K562 (cell line): ENCODE results near the gene VWA7. TPM values are rescaled to one million over a fixed set of nuclear protein-coding genes. Genes with fewer than 3 reads are reported as not detected.

ENCODE experiments used
- CBX1 ChIP-seq: sonication (generic); IDR thresholded peaks from 2 replicates; pipeline ENCODE4 v1.6.1; 2016; ENCODE audit warnings: antibody characterized with exemption, low read depth, mild to moderate bottlenecking
- CEBPG ChIP-seq, 3 experiments: fragments of 200-800 bp in 1 of 3; sonication (Bioruptor generic) in 1 of 3; sonication (generic) in 1 of 3; formaldehyde crosslinking in 1 of 3; IDR thresholded peaks in 2 of 3; conservative IDR thresholded peaks in 1 of 3; 2 replicates each; pipeline versions ENCODE4 v1.6.1 to v1.8.0; 2016 to 2022; ENCODE audit warnings: missing compliant biosample characterization in 2 of 3, missing genetic modification characterization in 2 of 3, mild to moderate bottlenecking in 1 of 3, missing genetic modification reagents in 1 of 3
- E2F1 ChIP-seq: sonication (generic); formaldehyde crosslinking; IDR thresholded peaks from 2 replicates; pipeline ENCODE4 v1.8.1; 2023; ENCODE audit warnings: mild to moderate bottlenecking, missing genetic modification reagents, moderate library complexity
- FIP1L1 ChIP-seq: fragments of 200-400 bp; formaldehyde crosslinking; IDR thresholded peaks from 2 replicates; pipeline ENCODE4 v1.6.1; 2018; ENCODE audit warnings: mild to moderate bottlenecking, low read depth, low read length; ENCODE audit not compliant: poor library complexity, severe bottlenecking
- MEF2D ChIP-seq: conservative IDR thresholded peaks from 2 replicates; pipeline ENCODE4 v1.6.1; 2016; ENCODE audit warnings: low read depth, missing genetic modification characterization, missing compliant biosample characterization
- MTA1 ChIP-seq: fragments of 450-650 bp; IDR thresholded peaks from 2 replicates; pipeline ENCODE4 v1.6.1; 2017; ENCODE audit warnings: borderline replicate concordance
- NR3C1 ChIP-seq: sonication (generic); formaldehyde crosslinking; IDR thresholded peaks from 2 replicates; pipeline ENCODE4 v1.8.1; 2022; ENCODE audit warnings: missing genetic modification reagents
- PCBP1 ChIP-seq: fragments of 200-400 bp; formaldehyde crosslinking; IDR thresholded peaks from 2 replicates; pipeline ENCODE4 v1.6.1; 2018; ENCODE audit warnings: mild to moderate bottlenecking, low read depth, low read length; ENCODE audit not compliant: poor library complexity, severe bottlenecking
- RBM22 ChIP-seq: fragments of 200-400 bp; formaldehyde crosslinking; IDR thresholded peaks from 2 replicates; pipeline ENCODE4 v1.6.1; 2018; ENCODE audit warnings: low read length, low read depth; ENCODE audit not compliant: poor library complexity, severe bottlenecking
- TARDBP ChIP-seq: fragments of 450-650 bp; IDR thresholded peaks from 2 replicates; pipeline ENCODE4 v1.6.1; 2016
- THAP7 ChIP-seq: fragments of 250-450 bp; sonication (Bioruptor Pico); IDR thresholded peaks from 2 replicates; pipeline ENCODE4 v1.5.0; 2021
- ZNF586 ChIP-seq: fragments of 450-650 bp; formaldehyde crosslinking; conservative IDR thresholded peaks from 2 replicates; pipeline ENCODE4 v1.4.0; 2020; ENCODE audit warnings: mild to moderate bottlenecking, moderate library complexity
- polyA plus RNA-seq, 8 experiments: library from polyadenylated mRNA; depleted of rRNA in 4 of 8; stranded (reverse) in 5 of 8; unstranded in 3 of 8; fragments of >200 nt; fragmentation: Nextera tagmentation in 2 of 8; fragmentation: Illumina TruSeq in 1 of 8; extraction: Ambion mirVana in 2 of 8; extraction: Trizol in 1 of 8; gene quantifications; 2 replicates each; pipeline versions ENCODE4 v1.2.1 to v1.2.3, GENCODE V29; 2011 to 2014; ENCODE audit warnings: inconsistent platforms in 1 of 8, missing spikeins in 1 of 8
- total RNA-seq, 7 experiments: library from RNA; depleted of rRNA in 6 of 7; stranded (reverse); fragments of >200 nt in 6 of 7; fragmentation: Illumina TruSeq in 2 of 7; extraction: Trizol in 2 of 7; gene quantifications; 2 replicates each; pipeline versions ENCODE4 v1.2.1 to v1.2.3, GENCODE V29; 2011 to 2021; ENCODE audit warnings: low replicate concordance in 1 of 7
- TF ChIP-seq, protein P1 (sequence below): fragments of 450-650 bp; conservative IDR thresholded peaks from 2 replicates; pipeline ENCODE4 v1.6.1; 2016; ENCODE audit warnings: missing genetic modification characterization, low read depth, mild to moderate bottlenecking, control low read depth, missing compliant biosample characterization
- TF ChIP-seq, protein P2 (sequence below): IDR thresholded peaks from 2 replicates; pipeline ENCODE4 v1.6.1; 2012; ENCODE audit warnings: low read depth, low read length, improper control_type of control experiment, borderline replicate concordance
- TF ChIP-seq, protein P3 (sequence below): fragments of 450-650 bp; formaldehyde crosslinking; IDR thresholded peaks from 2 replicates; pipeline ENCODE4 v1.4.0; 2020; ENCODE audit warnings: mild to moderate bottlenecking, moderate library complexity
- TF ChIP-seq, protein P4 (sequence below), 2 experiments: fragments of 450-650 bp; conservative IDR thresholded peaks; 2 replicates each; pipeline ENCODE4 v1.6.1; 2017; ENCODE audit warnings: mild to moderate bottlenecking in 2 of 2, moderate library complexity in 2 of 2

The VWA7 gene
- total and polyA plus RNA-seq, 9 of the 15 experiments (the other 6 are each of a cell fraction or from before 2014, with no cell fraction given) = 0.18 to 2.9 (median 0.95) TPM

DNA sequence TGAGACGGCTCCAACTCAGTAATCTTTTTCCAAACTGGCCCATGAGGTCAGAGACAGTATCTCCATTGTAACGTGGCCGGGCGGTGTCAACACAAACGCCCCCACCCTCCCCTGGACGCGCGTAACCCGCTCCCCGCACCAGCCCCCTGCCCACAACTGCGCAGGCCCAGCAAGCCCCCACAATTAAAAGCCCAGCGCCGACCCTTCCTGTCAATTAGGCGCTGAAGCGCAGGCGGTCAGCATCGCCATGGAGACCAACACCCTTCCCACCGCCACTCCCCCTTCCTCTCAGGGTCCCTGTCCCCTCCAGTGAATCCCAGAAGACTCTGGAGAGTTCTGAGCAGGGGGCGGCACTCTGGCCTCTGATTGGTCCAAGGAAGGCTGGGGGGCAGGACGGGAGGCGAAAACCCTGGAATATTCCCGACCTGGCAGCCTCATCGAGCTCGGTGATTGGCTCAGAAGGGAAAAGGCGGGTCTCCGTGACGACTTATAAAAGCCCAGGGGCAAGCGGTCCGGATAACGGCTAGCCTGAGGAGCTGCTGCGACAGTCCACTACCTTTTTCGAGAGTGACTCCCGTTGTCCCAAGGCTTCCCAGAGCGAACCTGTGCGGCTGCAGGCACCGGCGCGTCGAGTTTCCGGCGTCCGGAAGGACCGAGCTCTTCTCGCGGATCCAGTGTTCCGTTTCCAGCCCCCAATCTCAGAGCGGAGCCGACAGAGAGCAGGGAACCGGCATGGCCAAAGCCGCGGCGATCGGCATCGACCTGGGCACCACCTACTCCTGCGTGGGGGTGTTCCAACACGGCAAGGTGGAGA, 38.1 kb upstream of the VWA7 start, which contains the start of the genes HSPA1A and HSPA1L (continued):
- TF ChIP-seq THAP7 (peak; percentile 87), MEF2D (tag) (0 out of 2 replicates have a peak, but pooled peaks have one; percentile 28), PCBP1 (no peak), TARDBP (no peak), MTA1 (no peak; the same call in none of the 2 replicates), NR3C1 (CRISPR knock-in tag) (no peak), CEBPG (CRISPR knock-in tag; IDR thresholded peaks at IDR 0.05) (0 out of 2 replicates have a peak, but pooled peaks have one; percentile 40), CEBPG (tag; conservative IDR thresholded peaks at IDR 0.05 in 1 of 2, IDR thresholded peaks at IDR 0.05 in 1 of 2) (no peak), E2F1 (CRISPR knock-in tag) (peak; percentile 89), ZNF586 (no peak), RBM22 (peak; percentile 87), CBX1 (peak; percentile 94; the same call in 1 of the 2 replicates), FIP1L1 (peak; percentile 84)
- TF ChIP-seq, protein P1, sequence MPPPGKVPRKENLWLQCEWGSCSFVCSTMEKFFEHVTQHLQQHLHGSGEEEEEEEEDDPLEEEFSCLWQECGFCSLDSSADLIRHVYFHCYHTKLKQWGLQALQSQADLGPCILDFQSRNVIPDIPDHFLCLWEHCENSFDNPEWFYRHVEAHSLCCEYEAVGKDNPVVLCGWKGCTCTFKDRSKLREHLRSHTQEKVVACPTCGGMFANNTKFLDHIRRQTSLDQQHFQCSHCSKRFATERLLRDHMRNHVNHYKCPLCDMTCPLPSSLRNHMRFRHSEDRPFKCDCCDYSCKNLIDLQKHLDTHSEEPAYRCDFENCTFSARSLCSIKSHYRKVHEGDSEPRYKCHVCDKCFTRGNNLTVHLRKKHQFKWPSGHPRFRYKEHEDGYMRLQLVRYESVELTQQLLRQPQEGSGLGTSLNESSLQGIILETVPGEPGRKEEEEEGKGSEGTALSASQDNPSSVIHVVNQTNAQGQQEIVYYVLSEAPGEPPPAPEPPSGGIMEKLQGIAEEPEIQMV (tag) = no peak
- TF ChIP-seq, protein P2, sequence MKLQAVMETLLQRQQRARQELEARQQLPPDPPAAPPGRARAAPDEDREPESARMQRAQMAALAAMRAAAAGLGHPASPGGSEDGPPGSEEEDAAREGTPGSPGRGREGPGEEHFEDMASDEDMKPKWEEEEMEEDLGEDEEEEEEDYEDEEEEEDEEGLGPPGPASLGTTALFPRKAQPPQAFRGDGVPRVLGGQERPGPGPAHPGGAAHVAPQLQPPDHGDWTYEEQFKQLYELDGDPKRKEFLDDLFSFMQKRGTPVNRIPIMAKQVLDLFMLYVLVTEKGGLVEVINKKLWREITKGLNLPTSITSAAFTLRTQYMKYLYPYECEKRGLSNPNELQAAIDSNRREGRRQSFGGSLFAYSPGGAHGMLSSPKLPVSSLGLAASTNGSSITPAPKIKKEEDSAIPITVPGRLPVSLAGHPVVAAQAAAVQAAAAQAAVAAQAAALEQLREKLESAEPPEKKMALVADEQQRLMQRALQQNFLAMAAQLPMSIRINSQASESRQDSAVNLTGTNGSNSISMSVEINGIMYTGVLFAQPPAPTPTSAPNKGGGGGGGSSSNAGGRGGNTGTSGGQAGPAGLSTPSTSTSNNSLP = no peak
- TF ChIP-seq, protein P3, sequence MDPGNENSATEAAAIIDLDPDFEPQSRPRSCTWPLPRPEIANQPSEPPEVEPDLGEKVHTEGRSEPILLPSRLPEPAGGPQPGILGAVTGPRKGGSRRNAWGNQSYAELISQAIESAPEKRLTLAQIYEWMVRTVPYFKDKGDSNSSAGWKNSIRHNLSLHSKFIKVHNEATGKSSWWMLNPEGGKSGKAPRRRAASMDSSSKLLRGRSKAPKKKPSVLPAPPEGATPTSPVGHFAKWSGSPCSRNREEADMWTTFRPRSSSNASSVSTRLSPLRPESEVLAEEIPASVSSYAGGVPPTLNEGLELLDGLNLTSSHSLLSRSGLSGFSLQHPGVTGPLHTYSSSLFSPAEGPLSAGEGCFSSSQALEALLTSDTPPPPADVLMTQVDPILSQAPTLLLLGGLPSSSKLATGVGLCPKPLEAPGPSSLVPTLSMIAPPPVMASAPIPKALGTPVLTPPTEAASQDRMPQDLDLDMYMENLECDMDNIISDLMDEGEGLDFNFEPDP (CRISPR knock-in tag) = peak; percentile 58; the same call in 1 of the 2 replicates
- TF ChIP-seq, protein P4, sequence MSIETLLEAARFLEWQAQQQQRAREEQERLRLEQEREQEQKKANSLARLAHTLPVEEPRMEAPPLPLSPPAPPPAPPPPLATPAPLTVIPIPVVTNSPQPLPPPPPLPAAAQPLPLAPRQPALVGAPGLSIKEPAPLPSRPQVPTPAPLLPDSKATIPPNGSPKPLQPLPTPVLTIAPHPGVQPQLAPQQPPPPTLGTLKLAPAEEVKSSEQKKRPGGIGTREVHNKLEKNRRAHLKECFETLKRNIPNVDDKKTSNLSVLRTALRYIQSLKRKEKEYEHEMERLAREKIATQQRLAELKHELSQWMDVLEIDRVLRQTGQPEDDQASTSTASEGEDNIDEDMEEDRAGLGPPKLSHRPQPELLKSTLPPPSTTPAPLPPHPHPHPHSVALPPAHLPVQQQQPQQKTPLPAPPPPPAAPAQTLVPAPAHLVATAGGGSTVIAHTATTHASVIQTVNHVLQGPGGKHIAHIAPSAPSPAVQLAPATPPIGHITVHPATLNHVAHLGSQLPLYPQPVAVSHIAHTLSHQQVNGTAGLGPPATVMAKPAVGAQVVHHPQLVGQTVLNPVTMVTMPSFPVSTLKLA (conservative IDR thresholded peaks at IDR 0.05) = no peak
